Posterior cingulate gyrus (tissue), 11 donors: Measurements from ENCODE around the gene NCKIPSD.
A peak's percentile ranks its signal among the peaks of the same experiment; 100 is the strongest.

ENCODE experiments used
- DNase-seq, 10 donors: peaks; one replicate each; pipeline versions ENCODE4 v3.0.0 to v3.0.0-alpha.2; 2020 to 2021; ENCODE audit warnings: mixed read lengths in 3 of 10
- intact Hi-C: fragments of 100-400 bp; cut with DNase I; formaldehyde crosslinking; loops from one replicate; pipeline ENCODE4 v1.15.1; 2023

NCKIPSD gene

GRCh38 chr3:48680811-48681540 is 4.7 kb downstream of the NCKIPSD start:
- peak in 3 of 10 donors; percentile 67 to 84 (median 72) for DNase-seq
- intact Hi-C loops: no loop called here

DNA sequence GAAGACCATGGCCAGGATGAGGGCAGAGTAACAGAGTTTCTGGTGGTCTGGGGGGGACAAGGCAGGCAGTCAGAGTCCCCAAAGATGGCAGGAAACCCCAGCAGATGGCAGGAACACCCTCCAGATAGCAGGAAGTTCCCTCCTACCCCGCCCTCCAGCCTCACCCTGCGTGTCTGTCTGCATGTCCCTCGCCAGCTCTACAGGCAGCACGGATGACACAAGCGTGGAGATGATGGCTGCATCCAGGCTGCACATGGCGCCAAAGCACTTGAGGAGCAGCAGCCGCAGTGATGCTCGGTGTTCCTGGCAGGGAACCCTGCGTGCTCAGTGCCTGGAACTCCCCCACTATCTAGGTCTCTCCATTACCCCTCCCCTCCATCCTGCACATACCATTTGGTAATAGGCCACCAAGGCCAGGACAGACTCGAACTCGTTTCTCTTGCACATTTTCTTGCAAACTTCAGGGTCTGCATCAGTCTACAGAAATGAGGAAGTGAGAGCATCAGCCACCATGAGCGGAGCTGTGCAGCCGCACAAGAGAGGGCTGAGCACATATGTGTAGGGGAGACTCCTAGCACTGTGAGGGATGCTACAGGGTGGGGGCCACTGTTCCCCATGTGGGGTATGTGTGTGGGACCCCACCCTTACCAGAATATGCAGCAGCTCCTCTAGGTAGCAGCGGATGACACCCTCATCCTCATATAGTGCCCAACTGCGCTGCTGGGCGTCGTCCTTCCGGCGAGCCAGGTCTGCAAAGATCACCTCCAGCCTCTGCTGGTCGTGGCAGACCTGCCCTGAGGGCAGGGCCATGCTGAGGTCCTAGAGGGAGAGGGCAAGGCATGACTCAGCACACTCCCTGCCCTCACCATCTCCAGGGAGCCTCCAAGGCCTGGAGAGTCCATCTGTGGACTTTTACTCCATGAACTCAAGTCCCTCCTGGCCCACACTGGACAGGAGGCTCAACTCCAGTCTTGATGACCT is 6.0 kb downstream of the NCKIPSD start:
- intact Hi-C loops: no loop called here
- peak in 3 of 10 donors; percentile 37 to 75 (median 66) for DNase-seq

DNA sequence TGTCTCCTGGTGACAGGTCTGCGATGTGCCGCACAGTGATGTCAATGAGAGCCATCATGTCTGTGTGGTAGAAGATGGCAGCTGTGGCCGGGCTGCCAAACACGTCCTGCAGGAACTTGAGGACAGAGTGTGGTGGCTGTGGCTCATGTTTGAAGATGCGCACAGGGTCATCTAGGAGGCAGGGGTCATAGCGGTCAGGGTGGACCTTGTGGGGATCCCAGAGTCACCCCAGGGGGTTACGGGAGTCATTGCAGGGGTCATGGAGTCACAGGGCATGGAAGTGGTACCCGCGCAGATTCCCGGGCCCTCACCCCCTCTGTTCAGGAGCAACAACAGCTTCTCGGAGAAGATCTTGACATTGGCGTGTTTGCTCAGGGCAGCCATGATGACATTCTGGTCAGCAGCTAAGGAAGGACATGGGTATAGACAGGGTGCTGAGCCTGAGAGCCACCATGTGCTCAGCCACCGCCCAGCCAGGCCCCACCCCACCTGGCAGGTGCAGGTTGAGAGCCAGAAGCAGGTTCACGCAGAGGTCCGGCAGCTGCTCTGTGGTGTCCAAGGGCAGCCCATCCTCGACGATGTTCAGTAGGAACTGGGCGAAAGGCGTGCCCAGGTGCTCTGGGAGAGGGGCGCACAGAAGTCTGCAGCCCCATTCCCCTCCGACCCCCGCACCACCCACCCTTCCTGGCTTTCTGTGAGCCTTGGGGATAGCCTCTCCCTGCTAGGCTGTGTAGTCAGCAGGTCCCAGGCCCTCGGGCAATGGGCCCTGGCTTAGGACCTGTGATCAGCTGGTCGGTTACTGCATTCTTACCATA is 6.9 kb downstream of the NCKIPSD start:
- peak in 3 of 10 donors; percentile 26 to 78 (median 35) for DNase-seq
- intact Hi-C loops: no loop called here

DNA sequence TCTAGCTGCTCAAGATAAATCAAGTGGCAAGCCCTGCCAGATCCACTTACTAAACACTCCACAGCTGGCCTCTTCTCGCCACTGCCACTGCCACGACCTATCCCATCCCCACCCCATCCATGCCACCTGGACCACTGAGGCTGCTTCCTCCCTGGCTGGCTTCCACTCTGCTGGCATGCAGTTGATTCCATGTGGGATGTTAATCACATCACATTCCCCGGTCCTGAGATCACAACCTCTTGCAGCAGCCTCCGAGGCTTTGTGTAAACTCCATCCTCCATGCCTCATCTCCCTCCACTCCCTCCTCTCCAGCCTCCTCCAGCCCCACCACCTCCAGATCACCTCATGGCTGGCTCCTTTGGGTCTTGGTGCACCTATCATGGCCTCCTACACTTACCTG is 7.7 kb downstream of the NCKIPSD start:
- intact Hi-C loops: no loop called here
- peak in 3 of 10 donors; percentile 5 to 52 (median 16) for DNase-seq

- peak in 2 of 10 donors; percentile 37 to 55 for DNase-seq
- intact Hi-C loops: no loop called here
Observed at GRCh38 chr3:48674505-48674904, 11.2 kb downstream of the NCKIPSD start.

GRCh38 chr3:48672522-48672921 is 13.2 kb downstream of the NCKIPSD start:
- DNase-seq: peak in 2 of 10 donors; percentile 25 to 49
- intact Hi-C loops: no loop called here

DNA sequence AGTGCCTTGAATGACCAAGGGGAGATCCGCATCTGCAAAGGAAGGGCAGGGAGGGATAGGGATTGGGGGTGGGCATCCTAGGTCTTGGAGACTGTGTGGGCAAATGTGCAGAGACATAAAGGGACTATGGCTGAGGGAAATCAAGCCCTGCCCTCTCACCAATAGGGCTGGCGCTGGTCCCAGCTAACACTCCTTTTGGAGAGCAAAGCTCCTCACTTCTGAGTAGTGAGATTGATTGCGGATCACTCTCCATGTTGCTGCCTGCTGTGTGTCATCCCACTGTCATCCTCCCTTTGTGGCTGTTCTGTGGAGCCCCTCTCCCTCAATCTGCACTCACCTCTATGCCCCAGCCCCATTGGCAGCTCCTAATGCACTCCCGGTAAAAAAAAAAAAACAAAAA is 20.8 kb downstream of the NCKIPSD start:
- intact Hi-C loops: no loop called here
- DNase-seq: no peak

DNA sequence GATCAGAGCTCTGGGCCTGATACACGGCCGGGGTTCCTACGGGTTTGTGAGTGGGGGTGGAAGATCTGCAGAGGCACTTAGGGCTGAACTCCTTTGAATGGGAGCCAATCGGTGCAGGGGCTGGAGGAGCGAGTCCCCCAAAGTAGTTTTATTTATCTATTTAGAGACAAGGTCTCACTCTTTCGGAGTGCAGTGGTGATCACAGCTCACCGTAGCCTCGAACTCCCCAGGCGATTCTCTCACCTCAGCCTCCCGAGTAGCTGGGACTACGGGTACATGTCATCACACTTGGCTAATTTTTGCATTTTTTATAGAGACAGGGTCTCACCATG is 21.4 kb downstream of the NCKIPSD start:
- no peak for DNase-seq
- intact Hi-C loops: no loop called here

DNA sequence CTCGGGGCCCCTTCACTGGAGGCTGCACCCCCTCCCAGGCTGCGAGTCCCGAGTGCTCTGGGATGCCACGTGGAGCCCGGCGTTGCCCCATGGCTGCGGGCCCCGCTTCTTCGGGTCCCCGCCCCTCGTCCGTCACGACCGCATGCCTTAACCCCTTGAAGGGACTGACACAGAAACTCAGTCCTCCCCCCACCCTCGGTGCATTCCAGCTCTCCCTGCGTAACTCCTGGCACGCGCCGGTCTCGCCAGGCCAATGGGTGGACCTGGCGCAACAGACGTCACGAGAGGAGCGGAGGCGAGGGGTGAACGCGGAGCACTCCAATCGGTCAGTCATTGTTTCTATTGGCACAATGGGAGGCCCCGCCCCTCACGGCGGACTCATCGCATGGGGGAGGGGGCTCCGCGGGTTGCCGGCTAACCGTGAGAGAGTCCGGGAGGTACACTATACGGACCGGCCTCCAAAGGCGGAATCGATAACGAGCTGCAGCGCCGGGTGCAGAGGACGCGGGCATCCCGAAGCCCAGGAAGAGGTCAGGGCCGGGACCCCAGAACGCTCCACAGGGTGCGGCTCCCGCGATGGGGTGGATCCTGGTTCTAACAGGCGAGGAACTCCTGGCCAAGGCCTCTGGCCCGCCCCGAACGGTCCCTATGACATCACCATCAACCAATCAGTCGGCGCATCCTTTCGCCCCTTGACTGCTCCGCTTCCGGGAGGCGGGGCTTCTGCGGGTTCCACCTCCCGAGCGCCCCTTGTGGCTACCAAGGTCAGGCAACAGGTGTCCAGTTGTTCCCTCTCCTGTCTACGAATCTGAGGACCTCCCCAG is 22.0 kb downstream of the NCKIPSD start:
- intact Hi-C loops: no loop called here

GRCh38 chr3:48662753-48663488 is 22.8 kb downstream of the NCKIPSD start, which contains the start of gene CELSR3:
TSS of gene CELSR3 (minus strand) at chr3:48662886. CDS start at chr3:48662634, 252 bp downstream.
- peak; percentile 79 to 98 (median 90) for DNase-seq
- intact Hi-C loops: no loop called here

More for the DNA sequence above, 22.0 kb downstream of the NCKIPSD start:
- DNase-seq: peak; percentile 94 to 100 (median 97)

GRCh38 chr3:48662145-48662752 is 23.5 kb downstream of the NCKIPSD start:
- peak in 5 of 10 donors; percentile 27 to 88 (median 51) for DNase-seq
- intact Hi-C loops: no loop called here

DNA sequence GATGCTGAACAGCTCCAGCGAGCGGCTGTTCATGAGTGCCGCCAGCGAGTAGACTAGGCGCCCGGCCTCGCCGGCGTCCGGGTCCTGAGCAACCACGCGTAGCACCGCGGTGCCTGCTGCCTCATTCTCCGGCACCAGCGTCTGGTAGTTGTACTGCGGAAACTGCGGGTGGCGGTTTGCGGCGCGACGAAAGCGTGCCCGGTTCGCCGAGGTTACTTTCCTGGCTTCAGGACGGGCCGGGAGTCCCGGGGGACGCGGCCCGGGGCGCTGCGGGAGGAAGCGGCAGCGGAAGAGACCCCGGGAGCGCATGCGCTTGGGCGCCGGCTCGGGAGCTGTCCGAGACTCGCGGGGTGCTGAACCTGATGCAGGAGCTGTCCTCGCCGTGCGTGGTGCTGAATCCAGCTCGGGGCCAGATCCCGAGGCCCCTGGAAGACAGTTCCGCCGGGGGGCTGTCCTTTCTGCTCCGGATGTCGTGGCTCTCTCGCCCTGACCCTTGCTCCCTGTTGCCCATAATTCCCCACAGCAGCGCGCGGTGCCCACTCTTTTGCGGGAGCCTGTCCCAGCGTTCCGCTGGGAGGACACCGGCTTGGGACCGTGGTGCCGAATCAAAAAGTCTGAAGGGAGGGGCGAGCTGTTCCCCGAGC is 24.1 kb downstream of the NCKIPSD start:
- peak; percentile 41 to 94 (median 68) for DNase-seq
- intact Hi-C loops: no loop called here

GRCh38 chr3:48660800-48661400 is 24.8 kb downstream of the NCKIPSD start:
- no peak for DNase-seq
- intact Hi-C loops: no loop called here

GRCh38 chr3:48656841-48657281 is 28.9 kb downstream of the NCKIPSD start:
- intact Hi-C loops: no loop called here
- peak in 1 of 10 donors; percentile 72 for DNase-seq

DNA sequence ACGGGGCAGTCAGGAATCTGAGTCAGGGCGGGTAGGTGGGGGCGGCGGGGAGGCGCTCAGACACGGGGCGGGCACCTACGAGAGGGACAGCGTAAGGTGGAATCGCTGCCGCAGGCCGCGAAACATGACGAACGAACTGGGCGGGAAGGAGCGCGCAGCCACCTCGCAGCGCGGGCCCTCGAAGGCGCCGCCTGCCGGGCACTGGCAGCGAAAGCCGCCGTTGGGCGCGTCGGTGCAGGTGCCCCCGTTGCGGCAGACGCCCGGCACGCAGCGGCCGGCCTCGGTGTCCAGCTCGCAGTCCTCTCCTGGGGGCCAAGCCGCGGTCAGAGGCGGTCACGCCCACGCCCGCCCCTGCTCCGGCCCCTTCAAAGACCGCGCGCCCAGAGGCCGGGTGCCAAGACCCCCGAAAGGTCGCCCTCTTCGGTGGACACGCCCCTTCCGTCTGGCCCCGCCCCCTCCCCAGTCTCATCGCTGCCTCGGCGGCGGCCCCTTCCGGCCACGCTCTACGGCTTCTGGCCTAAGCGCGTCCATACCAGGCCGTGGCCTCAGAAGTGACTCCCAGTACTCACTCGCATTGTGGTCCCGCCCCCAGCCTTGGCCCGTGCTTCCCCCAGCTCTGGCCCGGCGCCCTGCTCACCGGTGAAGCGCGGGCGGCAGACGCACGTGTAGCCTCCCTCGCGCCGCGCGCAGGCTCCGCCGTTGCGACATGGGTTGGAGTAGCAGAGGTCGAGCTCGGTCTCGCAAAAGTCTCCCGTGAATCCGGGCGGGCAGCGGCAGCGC is 29.5 kb downstream of the NCKIPSD start:
- intact Hi-C loops: no loop called here
- DNase-seq: peak in 8 of 10 donors; percentile 29 to 92 (median 46)

DNA sequence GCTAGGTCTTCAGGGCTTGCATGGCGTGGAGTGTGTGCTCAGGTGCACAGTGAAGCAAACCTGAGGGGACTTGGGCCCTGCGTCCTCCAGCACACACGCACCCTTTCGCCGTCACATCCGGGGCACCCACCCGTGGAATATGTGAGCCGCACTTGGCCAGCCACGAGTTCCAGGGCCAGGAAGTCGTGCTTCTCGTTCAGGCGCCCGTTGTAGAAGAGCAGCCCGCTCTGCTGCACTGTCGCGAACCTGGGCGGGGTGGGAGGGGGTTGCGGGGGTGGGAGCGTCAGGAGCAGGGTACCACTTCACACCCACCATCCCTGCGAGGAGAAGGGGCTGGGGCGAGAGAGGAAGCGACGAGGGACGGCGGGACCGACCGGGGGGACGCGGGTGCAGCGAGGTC is 30.1 kb downstream of the NCKIPSD start:
- DNase-seq: no peak
- intact Hi-C loops: no loop called here

DNA sequence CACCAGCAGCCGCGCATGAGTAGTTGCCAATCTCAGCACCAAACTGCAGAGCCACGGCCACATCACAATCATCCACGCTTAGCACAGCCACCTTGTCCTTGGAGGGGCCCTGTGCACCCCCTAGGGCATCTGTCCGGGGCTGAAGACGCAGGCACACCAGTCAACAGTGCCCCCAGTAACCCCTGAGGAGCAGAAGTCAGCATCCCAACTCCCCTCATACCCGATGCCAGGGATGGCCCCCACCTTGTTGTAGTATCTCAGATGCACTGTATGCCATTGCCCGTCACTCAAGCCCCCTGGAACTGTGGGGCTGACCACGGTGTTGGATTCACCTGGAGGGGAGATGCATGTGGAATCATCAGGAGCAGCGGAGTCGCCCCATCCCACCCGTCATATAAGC is 30.7 kb downstream of the NCKIPSD start:
- peak in 1 of 10 donors; percentile 75 for DNase-seq
- intact Hi-C loops: no loop called here
